ENCODE data around the gene OTOP3.

The OTOP3 gene

GRCh38 chr17:74920306-74920620, 15.4 kb upstream of the OTOP3 start:
- peaks cover 10 to 21% of the 10 kb centered on the region in 2 experiments for H3K4me1 ChIP-seq (ENCODE audit: control insufficient read depth in 1 of 2, insufficient read depth in 1 of 2, low read depth in 1 of 2, low read length in 1 of 2)

GRCh38 chr17:74920642-74921025, 15.1 kb upstream of the OTOP3 start:
- peaks cover 10 to 21% of the 10 kb centered on the region in 2 experiments for H3K4me1 ChIP-seq (ENCODE audit: control insufficient read depth in 1 of 2, insufficient read depth in 1 of 2, low read depth in 1 of 2, low read length in 1 of 2)
- H3K36me3 ChIP-seq = no peaks in the 10 kb centered on the region
- TF ChIP-seq CTCF (IDR thresholded peaks at IDR 0.05) = no peak
- no peak overlapping the region for H3K4me3 ChIP-seq (ENCODE audit: low read depth in 1 of 2, low read length in 1 of 2)
- H3K27ac ChIP-seq = no peak overlapping the region
- peaks cover 87% of the 10 kb centered on the region for H3K27me3 ChIP-seq
- H3K9me3 ChIP-seq = no peaks in the 10 kb centered on the region

More at GRCh38 chr17:74920306-74920620, 15.4 kb upstream of the OTOP3 start:
- Histone ChIP-seq H3K27me3 (peaks cover 85% of the 10 kb centered on the region), H3K4me3 (ENCODE audit: low read depth in 1 of 2, low read length in 1 of 2) (no peak overlapping the region), H3K9me3 (no peaks in the 10 kb centered on the region), H3K36me3 (no peaks in the 10 kb centered on the region), H3K27ac (no peak overlapping the region)
- no peak for TF ChIP-seq CTCF (IDR thresholded peaks at IDR 0.05)

GRCh38 chr17:74921026-74921681, 14.5 kb upstream of the OTOP3 start:
- H3K4me3 ChIP-seq (ENCODE audit: low read depth in 1 of 2, low read length in 1 of 2) = no peak overlapping the region
- H3K4me1 ChIP-seq (ENCODE audit: control insufficient read depth in 1 of 2, insufficient read depth in 1 of 2, low read depth in 1 of 2, low read length in 1 of 2) = peaks cover 10 to 21% of the 10 kb centered on the region in 2 experiments
- no peaks in the 10 kb centered on the region for H3K9me3 ChIP-seq
- H3K36me3 ChIP-seq = no peaks in the 10 kb centered on the region
- H3K27me3 ChIP-seq = peaks cover 92% of the 10 kb centered on the region
- TF ChIP-seq CTCF (IDR thresholded peaks at IDR 0.05) = no peak
- H3K27ac ChIP-seq = no peak overlapping the region

GRCh38 chr17:74921769-74922168, 13.9 kb upstream of the OTOP3 start:
- no peak overlapping the region for H3K4me3 ChIP-seq (ENCODE audit: low read depth in 1 of 2, low read length in 1 of 2)
- no peak for TF ChIP-seq CTCF (IDR thresholded peaks at IDR 0.05)
- H3K4me1 ChIP-seq (ENCODE audit: control insufficient read depth in 1 of 2, insufficient read depth in 1 of 2, low read depth in 1 of 2, low read length in 1 of 2) = peaks cover 10 to 21% of the 10 kb centered on the region in 2 experiments
- no peaks in the 10 kb centered on the region for H3K36me3 ChIP-seq
- H3K27ac ChIP-seq = no peak overlapping the region
- no peaks in the 10 kb centered on the region for H3K9me3 ChIP-seq
- peaks cover 98% of the 10 kb centered on the region for H3K27me3 ChIP-seq

GRCh38 chr17:74922172-74922571, 13.5 kb upstream of the OTOP3 start:
- peaks cover 10 to 21% of the 10 kb centered on the region in 2 experiments for H3K4me1 ChIP-seq (ENCODE audit: control insufficient read depth in 1 of 2, insufficient read depth in 1 of 2, low read depth in 1 of 2, low read length in 1 of 2)
- no peaks in the 10 kb centered on the region for H3K36me3 ChIP-seq
- H3K9me3 ChIP-seq = no peaks in the 10 kb centered on the region
- H3K4me3 ChIP-seq (ENCODE audit: low read depth in 1 of 2, low read length in 1 of 2) = no peak overlapping the region
- peaks cover 99% of the 10 kb centered on the region for H3K27me3 ChIP-seq
- no peak overlapping the region for H3K27ac ChIP-seq
- TF ChIP-seq CTCF (IDR thresholded peaks at IDR 0.05) = no peak

Measured in neutrophil (primary cell).